ENCODE results near the gene IFNAR1.

Gene IFNAR1

GRCh38 chr21:33383056-33383888, 58.5 kb downstream of the IFNAR1 start:
- peak overlapping the region; percentile 33 for H3K4me3 ChIP-seq (ENCODE audit: low read length)
- peak; percentile 66 for DNase-seq (ENCODE audit: low read depth)
- TF ChIP-seq CTCF (conservative IDR thresholded peaks at IDR 0.05; ENCODE audit: low read length) = no peak

- no peak for DNase-seq (ENCODE audit: low read depth)
- TF ChIP-seq CTCF (conservative IDR thresholded peaks at IDR 0.05; ENCODE audit: low read length) = no peak
- H3K4me3 ChIP-seq (ENCODE audit: low read length) = no peak overlapping the region
Measured at GRCh38 chr21:33384841-33385331, 60.1 kb downstream of the IFNAR1 start.

- TF ChIP-seq CTCF (conservative IDR thresholded peaks at IDR 0.05; ENCODE audit: low read length) = peak; percentile 20
- H3K4me3 ChIP-seq (ENCODE audit: low read length) = no peak overlapping the region
- no peak for DNase-seq (ENCODE audit: low read depth)
Measured at GRCh38 chr21:33386222-33386784, 61.5 kb downstream of the IFNAR1 start.

GRCh38 chr21:33387294-33387693, 62.5 kb downstream of the IFNAR1 start:
- TF ChIP-seq CTCF (conservative IDR thresholded peaks at IDR 0.05; ENCODE audit: low read length) = no peak
- no peak for DNase-seq (ENCODE audit: low read depth)

GRCh38 chr21:33388188-33388587, 63.4 kb downstream of the IFNAR1 start:
- no peak overlapping the region for H3K4me3 ChIP-seq (ENCODE audit: low read length)
- DNase-seq (ENCODE audit: low read depth) = no peak
- no peak for TF ChIP-seq CTCF (conservative IDR thresholded peaks at IDR 0.05; ENCODE audit: low read length)

More at GRCh38 chr21:33387294-33387693, 62.5 kb downstream of the IFNAR1 start:
- H3K4me3 ChIP-seq (ENCODE audit: low read length) = no peak overlapping the region

GRCh38 chr21:33390479-33390878, 65.7 kb downstream of the IFNAR1 start:
- DNase-seq (ENCODE audit: low read depth) = no peak
- H3K4me3 ChIP-seq (ENCODE audit: low read length) = no peak overlapping the region
- TF ChIP-seq CTCF (conservative IDR thresholded peaks at IDR 0.05; ENCODE audit: low read length) = no peak

- H3K4me3 ChIP-seq (ENCODE audit: low read length) = no peak overlapping the region
- no peak for TF ChIP-seq CTCF (conservative IDR thresholded peaks at IDR 0.05; ENCODE audit: low read length)
- DNase-seq (ENCODE audit: low read depth) = no peak
Measured at GRCh38 chr21:33391656-33392055, 66.9 kb downstream of the IFNAR1 start.

Measured in AG10803 (cell line).